Spleen (tissue), 7 donors: ENCODE results near the gene GAGE2A.
"Not testable (repeated sequence)": the region's sequence is repeated elsewhere in the genome, so short reads cannot be mapped to it uniquely, and the experiment has no call there.

Source experiments
- CTCF ChIP-seq, 11 experiments: fragments of 200-600 bp in 7 of 11; fragments of 450-650 bp in 4 of 11; sonication (generic) in 4 of 11; IDR thresholded peaks in 8 of 11; conservative IDR thresholded peaks in 3 of 11; 1 replicate in 7 of 11; 2 replicates in 4 of 11; pipeline versions ENCODE4 v1.4.0 to v1.8.0; 2016 to 2021; ENCODE audit warnings: antibody characterized with exemption in 11 of 11, inconsistent platforms in 4 of 11, mild to moderate bottlenecking in 1 of 11
- POLR2AphosphoS5 ChIP-seq, 3 donors: sonication (generic); formaldehyde crosslinking; IDR thresholded peaks; one replicate each; pipeline ENCODE4 v1.5.1; 2017; ENCODE audit warnings: antibody characterized with exemption in 3 of 3
- donor health status: DM: no; HTN: no; CAD: no; lungs with moderate emphysema.
- donor health status: DM: no; HTN: no; CAD: no.
- donor health status: DM: no; HTN: no; CAD: no.

GRCh38 chrX:49598720-49599119 lies 9.4 kb downstream of the GAGE2A start, which contains the start of gene GAGE1:
- not testable (repeated sequence) for TF ChIP-seq CTCF (IDR thresholded peaks at IDR 0.05 in 8 of 11, conservative IDR thresholded peaks at IDR 0.05 in 3 of 11); POLR2AphosphoS5 (IDR thresholded peaks at IDR 0.05)
